Ovary (tissue), 3 donors: ENCODE data around the gene ZNF763.

Experiments
- CTCF ChIP-seq, 3 donors: fragments of 450-650 bp in 2 of 3; fragments of 200-600 bp in 1 of 3; IDR thresholded peaks; one replicate each; pipeline versions ENCODE4 v1.5.1 to v1.8.0; 2016 to 2022; ENCODE audit warnings: antibody characterized with exemption in 3 of 3, mild to moderate bottlenecking in 1 of 3
- EP300 ChIP-seq: sonication (generic); formaldehyde crosslinking; IDR thresholded peaks from one replicate; pipeline ENCODE4 v1.6.1; 2017; ENCODE audit warnings: antibody characterized with exemption
- POLR2A ChIP-seq: fragments of 450-650 bp; IDR thresholded peaks from one replicate; pipeline ENCODE4 v1.6.1; 2017; ENCODE audit warnings: antibody characterized with exemption, mild to moderate bottlenecking, moderate library complexity
- donor health status: DM: no; HTN: no; CAD: no.

GRCh38 chr19:11963566-11964355 is 1.1 kb upstream of the ZNF763 start:
- peak; percentile 74 to 92 (median 77) for TF ChIP-seq CTCF (IDR thresholded peaks at IDR 0.05)
- no peak for TF ChIP-seq EP300
- TF ChIP-seq POLR2A, result no peak
